ENCODE measurements around the gene TMX2. TPM values are rescaled to one million over a fixed set of nuclear protein-coding genes. Genes with fewer than 3 reads are reported as not detected.
"Not testable (repeated sequence)": the region's sequence is repeated elsewhere in the genome, so short reads cannot be mapped to it uniquely, and the experiment has no call there.

Gene TMX2
- total RNA-seq, 1 experiment from 2014 or later = 105 TPM

DNA sequence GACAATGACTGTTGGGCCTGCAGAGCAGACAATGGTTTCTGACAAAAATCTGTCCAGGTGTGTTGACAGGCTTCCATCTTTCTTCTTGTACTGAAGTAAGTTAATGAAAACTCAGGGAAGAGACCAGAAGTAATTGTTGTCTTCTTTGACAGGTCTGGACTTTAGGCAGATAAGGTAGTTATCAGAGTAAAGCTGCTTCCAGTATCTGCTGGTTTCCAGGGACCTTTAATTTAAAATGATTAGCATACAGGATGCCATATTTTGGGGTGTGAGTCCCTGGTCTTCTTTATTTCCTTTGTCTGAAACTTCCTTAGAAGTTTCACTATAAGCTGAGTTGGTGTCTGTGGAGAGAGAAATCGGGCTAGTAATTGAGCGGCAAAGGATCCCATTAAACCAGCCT lies 1.4 kb downstream of the TMX2 start:
- no peak for DNase-seq (ENCODE audit: low read depth)

DNA sequence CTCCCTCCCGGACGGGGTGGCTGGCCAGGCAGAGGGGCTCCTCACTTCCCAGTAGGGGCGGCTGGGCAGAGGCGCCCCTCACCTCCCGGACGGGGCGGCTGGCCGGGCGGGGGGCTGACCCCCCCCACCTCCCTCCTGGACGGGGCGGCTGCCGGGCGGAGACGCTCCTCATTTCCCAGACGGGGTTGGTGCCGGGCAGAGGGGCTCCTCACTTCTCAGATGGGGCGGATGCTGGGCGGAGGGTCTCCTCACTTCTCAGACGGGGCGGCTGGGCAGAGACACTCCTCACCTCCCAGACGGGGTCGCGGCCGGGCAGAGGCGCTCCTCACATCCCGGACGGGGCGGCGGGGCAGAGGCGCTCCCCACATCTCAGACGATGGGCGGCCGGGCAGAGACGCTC lies 4.3 kb downstream of the TMX2 start:
- DNase-seq (ENCODE audit: low read depth) = not testable (repeated sequence)

GRCh38 chr11:57727185-57727584 lies 14.8 kb downstream of the TMX2 start:
- DNase-seq (ENCODE audit: low read depth) = no peak

- DNase-seq (ENCODE audit: low read depth) = no peak
Measured at GRCh38 chr11:57728829-57729228, 16.4 kb downstream of the TMX2 start.

GRCh38 chr11:57729479-57729878 lies 17.1 kb downstream of the TMX2 start:
- no peak for DNase-seq (ENCODE audit: low read depth)

- DNase-seq (ENCODE audit: low read depth) = no peak
Measured at GRCh38 chr11:57732661-57733060, 20.3 kb downstream of the TMX2 start.

DNA sequence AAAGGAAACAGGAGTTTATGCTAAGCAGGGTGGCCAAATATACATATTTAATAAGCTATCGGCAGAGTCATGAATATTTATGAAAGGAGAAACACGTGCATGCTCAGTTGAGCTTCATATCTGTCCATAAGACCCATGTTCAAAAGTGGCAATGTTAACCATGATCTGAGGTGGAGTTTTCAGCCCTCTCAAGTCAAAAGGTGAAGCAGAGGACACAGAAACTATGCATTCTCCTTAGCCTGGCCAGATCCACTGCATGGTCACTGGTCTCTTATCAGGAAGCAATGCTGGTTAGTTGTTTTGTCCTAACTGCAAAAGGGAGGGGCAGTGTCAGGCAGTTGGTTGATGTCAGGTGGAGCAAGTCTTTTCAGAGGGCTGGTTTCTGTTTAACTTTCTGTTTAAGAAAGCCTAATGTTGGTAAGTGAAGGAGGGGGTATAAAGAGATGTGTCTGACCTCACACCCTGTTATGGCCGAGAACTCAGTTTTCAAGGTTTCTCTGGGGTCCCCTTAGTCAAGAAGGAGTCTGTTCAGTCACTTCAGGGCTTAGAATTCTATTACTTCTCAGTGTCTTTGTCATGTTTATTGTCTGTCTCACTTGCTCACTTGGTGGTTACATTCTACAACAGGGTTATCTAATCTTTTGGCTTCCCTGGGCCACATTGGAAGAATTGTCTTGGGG lies 23.4 kb downstream of the TMX2 start:
- DNase-seq (ENCODE audit: low read depth) = no peak

- peak; percentile 96 for DNase-seq (ENCODE audit: low read depth)
Measured at GRCh38 chr11:57741132-57742086, 29.0 kb downstream of the TMX2 start, which contains the start of gene SELENOH. SELENOH (plus strand) TSS chr11:57741491; CDS start chr11:57741596, 105 bp downstream.

- DNase-seq (ENCODE audit: low read depth) = no peak
Measured at GRCh38 chr11:57742087-57742452, 29.7 kb downstream of the TMX2 start.

- no peak for DNase-seq (ENCODE audit: low read depth)
Measured at GRCh38 chr11:57744357-57744756, 32.0 kb downstream of the TMX2 start.

GRCh38 chr11:57745206-57745605 lies 32.8 kb downstream of the TMX2 start:
- no peak for DNase-seq (ENCODE audit: low read depth)

DNA sequence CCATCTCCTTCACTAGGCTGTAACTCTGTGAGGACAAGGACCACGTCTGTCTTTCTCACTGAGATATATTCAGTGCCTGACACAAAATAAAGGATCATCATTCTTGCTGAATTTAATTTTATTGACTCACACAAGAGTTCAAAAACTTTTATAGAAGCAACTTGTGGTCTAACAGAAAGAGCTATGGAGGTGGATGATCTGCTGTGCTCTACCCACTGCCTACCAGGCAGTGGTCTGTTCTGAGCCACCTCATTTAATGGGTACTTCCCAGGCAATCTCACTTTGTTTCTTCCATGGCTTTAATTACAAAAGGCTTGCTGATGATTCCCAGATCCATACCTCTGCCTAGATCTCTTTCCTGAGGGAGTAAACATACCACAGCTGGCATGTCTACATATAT lies 34.5 kb downstream of the TMX2 start:
- DNase-seq (ENCODE audit: low read depth) = no peak

DNA sequence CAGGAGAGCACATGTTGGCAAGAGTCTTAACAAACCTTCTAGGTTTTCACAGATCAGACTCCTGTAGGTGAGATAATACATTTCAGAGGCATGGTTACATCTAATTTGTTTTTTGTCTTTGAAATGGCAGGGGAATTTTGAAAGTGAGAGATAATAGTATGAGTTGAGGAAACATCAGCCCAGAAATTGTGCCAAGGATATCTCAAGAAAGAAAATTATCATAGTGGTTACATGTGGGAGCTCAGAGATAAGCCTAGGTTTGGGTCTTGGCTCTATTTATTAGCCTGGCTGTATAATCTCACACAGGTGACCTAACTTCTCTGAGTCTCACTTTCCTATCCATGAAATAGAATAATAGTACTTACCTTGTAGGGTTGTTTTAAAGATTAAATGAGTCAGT lies 38.8 kb downstream of the TMX2 start:
- no peak for DNase-seq (ENCODE audit: low read depth)

GRCh38 chr11:57751676-57752253 lies 39.4 kb downstream of the TMX2 start, which contains the start of gene BTBD18:
BTBD18 (minus strand) TSS chr11:57751819; CDS start chr11:57751188, 631 bp downstream.
- peak; percentile 42 for DNase-seq (ENCODE audit: low read depth)

DNA sequence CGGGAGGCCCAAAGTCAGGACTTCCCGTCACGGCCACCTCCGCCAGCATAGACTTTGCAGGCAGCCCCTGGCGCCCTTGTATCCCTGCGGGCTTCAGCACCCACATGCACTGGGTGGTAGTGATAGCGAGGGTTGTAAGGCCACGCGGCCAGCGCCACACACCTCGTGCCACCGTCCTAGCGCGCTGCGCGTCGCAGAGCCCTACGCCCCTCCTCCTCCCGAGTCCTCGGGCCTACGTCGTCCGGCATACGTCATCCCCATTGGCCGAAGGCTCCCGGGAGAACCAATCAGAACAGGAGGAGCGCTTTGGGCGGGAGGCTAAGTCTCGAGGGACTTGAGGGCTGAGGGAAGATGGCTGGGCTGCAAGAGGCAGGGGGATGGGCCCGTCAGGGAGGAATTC lies 40.6 kb downstream of the TMX2 start:
- no peak for DNase-seq (ENCODE audit: low read depth)

- no peak for DNase-seq (ENCODE audit: low read depth)
Measured at GRCh38 chr11:57758174-57758573, 45.8 kb downstream of the TMX2 start.

GRCh38 chr11:57761301-57762234 lies 49.2 kb downstream of the TMX2 start, which contains the start of gene CTNND1:
CTNND1 (plus strand) TSS chr11:57761802; CDS start chr11:57791479, 29,677 bp downstream.
- DNase-seq (ENCODE audit: low read depth) = peak; percentile 97

DNA sequence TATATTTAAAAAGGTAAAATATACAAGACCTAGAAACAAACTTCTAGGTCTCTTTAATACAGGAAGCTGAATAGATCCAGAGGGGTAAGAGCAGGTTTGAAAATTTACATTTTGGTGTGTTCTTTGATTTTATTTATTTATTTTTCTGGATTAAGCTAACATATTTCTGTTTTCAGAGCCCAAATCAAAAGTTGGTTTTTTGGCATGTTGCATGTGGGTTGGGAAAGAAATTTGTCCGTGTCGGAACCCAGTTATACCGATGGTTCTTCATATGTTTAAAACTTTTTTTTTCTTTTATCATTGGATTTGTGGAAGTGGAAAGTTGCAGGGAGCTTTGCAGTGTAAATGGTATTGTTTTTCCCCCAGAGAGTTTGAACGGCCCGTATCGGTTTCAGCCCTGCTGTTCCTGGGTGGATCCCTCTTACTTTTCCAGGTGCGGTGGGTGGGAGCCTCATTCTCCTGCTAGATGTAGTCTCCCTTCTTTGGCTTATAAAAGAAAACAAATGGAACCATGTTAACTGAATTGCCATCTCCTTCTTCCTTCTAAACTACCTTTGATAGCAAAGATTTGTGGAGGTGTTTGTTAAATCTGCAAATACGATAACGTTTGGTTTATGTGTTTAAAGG lies 50.0 kb downstream of the TMX2 start:
- DNase-seq (ENCODE audit: low read depth) = no peak

DNA sequence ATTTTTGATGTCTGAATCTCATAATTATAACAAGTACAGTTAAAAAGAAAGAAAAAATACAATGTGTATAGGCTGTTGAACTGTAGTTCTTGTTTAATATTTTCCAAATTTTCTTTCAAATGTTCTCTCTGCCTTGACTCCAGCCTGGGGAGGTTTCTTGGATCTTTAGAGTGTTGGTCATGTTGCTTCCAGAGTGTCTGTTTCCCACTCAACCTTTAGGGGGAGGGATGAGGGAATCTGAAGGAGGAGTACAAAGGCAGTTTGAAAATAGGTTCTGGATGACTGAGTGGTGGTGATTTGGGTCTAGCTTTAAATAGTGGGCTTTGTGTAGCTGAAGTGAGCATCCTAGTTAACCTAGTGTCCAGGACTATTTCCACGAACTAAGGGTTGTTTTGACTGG lies 51.2 kb downstream of the TMX2 start:
- peak; percentile 59 for DNase-seq (ENCODE audit: low read depth)

DNA sequence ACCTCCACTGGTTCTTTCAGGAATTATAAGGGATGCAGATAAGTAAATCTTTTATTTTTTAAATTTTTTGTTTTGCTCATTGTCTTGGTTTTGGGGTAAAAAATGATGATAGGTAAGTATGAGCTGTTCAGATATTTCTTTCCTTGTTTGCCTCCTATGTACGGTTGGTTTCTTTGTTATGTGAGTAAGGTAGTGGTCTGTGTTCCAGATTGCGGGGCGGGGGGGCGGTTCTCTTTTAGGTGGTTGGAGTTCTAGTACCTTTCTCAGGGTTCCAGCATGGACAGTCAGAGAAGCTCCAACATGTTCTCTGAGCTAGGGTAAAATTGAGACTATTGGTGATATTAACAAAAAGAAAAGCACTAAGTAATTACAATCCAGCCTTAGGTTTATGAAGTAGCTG lies 51.6 kb downstream of the TMX2 start:
- no peak for DNase-seq (ENCODE audit: low read depth)

DNA sequence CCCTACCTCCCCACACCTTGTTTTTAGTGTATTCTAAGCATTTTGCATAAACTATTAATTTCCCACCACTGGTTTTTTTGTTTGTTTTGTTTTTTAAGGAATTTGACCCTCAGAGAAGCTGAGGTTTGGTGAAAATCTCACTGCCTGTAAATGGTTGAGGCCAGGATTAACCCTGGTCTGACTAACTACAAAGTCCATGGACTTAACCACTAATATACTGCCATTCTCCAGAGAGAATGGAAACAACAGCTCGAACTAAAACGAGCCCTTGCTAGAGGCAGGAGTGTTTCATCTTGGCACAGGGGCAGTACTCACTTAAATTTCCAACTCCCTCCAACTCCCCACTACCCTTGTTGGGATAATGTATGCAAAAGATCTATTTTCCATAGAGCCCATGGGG lies 52.2 kb downstream of the TMX2 start:
- DNase-seq (ENCODE audit: low read depth) = peak; percentile 37
